HG02852 (cell line): Measurements from ENCODE around the gene UNCX.
"Not testable (repeated sequence)": the region's sequence is repeated elsewhere in the genome, so short reads cannot be mapped to it uniquely, and the experiment has no call there.

Experiments
- ATAC-seq: cut with Tn5 transposase; IDR thresholded peaks from one replicate; pipeline ENCODE4 v1.9.1; 2021; ENCODE audit warnings: mild to moderate bottlenecking, moderate library complexity; ENCODE audit not compliant: unreplicated experiment

UNCX gene

GRCh38 chr7:1255080-1255816 lies 22.6 kb downstream of the UNCX start:
- ATAC-seq, result no peak

DNA sequence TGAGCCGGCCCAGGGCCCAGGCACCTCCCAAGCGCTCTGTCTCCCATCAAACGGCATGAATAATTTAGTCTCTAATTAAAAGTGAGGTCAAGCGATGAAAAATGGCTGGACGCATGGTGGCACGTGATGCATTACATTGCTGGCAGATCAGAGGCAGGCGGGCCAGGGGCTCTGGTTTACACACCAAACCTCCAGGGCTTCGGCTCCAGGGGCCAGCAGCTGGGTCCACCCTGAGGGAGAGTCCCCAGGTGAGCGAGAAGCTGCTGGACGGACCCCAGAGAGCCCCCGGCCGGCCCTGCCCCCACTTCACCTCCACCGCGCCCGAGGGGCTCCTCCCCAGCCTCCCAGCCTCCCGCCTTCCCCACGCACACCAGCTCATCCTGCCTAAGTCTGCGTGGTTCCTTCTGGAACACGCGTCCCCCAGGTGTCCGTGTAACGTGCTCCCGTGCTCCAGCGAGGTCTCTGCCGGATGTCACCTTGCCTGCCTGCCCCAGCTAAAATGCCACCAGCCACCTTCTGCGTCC lies 23.2 kb downstream of the UNCX start:
- ATAC-seq, result no peak

DNA sequence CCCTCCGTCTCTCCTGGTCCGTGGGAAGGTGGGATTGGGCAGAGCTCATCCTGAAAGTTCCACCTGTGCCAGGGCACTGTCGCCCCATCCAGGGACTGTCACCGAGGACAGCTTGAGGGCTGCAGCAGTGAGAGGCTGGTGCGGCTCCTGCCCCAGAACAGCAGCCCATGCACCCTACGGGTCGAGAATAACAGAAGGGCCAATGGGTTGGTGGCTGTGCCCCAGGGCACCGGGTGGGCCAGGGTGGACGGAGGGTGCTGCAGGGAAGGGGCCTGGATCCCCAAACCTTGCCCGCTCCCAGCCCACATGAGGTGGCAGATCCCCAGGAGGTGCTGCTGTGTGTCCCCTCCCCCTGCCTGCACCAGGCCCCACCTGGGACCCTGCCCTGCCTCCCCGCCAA lies 23.9 kb downstream of the UNCX start:
- ATAC-seq, result no peak

GRCh38 chr7:1257221-1257620 lies 24.5 kb downstream of the UNCX start:
- no peak for ATAC-seq

GRCh38 chr7:1257863-1258262 lies 25.2 kb downstream of the UNCX start:
- ATAC-seq, result no peak

DNA sequence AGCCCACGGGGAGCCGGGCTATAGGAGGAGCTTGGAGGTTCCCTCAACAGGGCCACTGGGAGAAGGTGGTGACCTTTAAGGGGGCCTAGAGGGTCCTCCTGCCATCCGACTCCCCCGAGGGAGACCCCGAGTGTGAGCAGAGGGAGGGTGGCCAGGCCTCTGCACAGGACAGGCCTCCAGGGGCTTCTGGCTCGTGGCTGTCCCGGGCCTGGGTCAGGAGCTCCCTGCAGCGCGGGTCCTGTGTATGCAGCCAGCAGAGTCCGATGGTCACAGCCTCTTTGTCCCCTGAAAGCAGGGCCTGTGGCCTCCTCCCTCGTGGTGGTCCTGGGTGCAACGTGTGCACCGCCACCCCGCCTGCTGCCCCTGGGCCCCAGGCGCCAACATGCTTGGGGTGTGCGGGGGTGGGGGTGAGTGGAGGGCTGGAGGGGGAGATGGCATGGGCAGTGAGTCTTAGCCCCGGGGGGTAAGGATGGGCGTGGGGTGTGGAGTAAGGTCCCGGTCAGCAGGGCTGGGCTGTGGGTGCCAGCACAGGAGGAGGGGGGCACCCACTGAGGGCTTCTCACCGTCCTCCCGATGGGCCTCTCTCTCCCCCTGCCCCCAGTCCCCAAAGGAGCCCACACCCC lies 27.1 kb downstream of the UNCX start:
- no peak for ATAC-seq

DNA sequence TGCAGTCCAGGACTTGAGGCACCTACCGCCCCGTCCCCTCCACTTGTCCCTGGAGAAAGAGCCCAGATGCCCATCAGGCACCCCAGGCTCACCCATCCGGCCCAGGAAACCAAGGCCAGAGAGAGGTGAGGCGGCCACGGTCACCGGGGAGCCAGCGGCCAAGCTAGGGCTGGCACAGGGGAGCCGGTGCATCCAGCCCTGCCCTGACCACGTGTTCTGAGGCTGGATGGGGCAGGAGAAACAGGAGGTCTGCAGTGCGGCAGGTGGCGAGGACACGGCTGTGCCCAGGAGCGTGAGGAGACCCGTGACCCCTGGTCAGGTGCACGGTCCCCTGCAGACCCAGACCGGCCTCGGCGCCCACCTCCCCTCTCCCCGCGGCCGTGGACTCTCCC lies 27.6 kb downstream of the UNCX start:
- no peak for ATAC-seq

DNA sequence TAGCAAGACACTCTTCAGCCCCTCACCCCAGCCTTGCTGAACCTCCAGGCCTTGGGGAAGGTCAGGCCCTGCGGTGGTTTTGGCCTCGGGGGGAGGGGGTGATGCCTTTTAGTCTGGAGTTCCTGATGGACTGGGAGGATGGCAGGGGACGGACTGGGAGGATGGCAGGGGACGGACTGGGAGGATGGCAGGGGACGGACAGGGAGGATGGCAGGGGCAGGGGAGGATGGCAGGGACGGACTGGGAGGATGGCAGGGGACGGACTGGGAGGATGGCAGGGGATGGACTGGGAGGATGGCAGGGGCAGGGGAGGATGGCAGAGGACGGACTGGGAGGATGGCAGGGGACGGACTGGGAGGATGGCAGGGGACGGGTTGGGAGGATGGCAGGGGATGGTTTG lies 28.4 kb downstream of the UNCX start:
- not testable (repeated sequence) for ATAC-seq

- ATAC-seq, result no peak
Observed at GRCh38 chr7:1262441-1262840, 29.8 kb downstream of the UNCX start.

DNA sequence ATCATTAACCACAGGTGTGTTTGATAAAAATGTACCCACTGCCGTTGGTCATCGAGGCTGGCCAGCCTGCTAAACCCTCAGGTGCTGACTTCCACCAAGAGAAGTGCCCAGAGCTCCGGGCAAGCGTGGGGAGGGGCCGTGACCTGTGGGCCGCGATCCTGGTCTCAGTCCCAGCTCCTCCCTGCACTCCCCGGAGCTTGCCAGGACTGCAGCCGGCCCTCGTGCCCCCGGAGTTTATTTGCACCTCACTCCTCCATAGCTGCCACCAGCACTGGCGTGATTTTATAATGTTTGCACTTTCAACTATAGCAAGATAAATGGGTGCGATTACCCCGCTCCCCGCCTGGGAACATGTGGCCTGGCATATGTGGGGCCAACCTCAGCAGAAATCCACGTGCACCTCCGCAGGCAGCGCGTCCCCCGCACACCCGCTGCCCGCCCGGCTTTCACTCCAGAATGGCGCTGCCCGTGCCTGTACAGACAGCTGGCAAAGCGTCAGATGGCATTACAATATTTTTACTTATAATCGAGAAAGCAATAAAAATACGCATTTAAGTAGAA lies 30.8 kb downstream of the UNCX start:
- ATAC-seq, result no peak

DNA sequence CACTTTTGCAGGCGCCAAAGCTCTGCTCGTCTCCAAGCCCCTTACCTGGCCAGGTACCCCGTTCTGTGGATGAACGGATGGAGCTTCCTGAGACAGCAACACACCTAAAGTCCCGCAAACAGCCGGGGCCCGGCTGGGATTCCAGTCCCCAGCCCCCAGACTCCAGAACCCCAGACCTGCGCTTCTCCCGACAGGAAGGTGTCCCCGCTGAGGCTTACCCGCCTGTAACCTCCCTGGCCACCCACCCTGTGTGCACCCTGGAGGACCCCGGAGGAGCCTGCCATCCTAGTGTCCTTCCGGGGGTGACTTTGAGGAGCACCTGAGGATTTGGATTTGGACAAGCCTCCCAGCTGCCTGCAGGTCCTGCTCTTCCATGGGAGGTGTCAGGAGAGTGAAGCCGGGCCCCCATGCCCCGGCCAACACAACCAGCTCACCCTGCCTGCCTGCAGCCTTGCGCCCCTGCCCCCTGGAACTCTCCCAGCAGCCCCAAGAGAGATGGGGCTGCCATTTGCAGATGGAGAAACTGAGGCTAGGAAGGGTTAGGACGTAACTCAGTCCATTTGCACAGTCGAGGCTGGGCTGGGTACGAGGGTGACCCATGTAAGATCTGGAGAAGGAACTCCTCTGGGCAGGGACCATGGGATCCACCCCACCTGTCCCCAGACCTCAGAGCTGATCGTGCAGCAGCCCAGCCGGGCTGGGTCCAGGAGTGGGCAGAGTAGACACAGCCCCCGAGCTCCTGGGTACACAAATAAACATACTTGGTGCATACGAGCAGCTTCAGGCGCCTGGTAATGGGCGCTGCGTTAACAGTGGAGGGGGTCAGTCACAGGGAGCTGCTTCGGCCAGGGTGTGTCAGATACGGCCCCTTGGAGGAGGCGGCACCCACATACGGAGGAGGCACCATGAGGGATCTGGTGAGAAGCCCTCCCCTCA lies 31.9 kb downstream of the UNCX start:
- no peak for ATAC-seq

GRCh38 chr7:1267016-1267900 lies 34.6 kb downstream of the UNCX start:
- no peak for ATAC-seq

DNA sequence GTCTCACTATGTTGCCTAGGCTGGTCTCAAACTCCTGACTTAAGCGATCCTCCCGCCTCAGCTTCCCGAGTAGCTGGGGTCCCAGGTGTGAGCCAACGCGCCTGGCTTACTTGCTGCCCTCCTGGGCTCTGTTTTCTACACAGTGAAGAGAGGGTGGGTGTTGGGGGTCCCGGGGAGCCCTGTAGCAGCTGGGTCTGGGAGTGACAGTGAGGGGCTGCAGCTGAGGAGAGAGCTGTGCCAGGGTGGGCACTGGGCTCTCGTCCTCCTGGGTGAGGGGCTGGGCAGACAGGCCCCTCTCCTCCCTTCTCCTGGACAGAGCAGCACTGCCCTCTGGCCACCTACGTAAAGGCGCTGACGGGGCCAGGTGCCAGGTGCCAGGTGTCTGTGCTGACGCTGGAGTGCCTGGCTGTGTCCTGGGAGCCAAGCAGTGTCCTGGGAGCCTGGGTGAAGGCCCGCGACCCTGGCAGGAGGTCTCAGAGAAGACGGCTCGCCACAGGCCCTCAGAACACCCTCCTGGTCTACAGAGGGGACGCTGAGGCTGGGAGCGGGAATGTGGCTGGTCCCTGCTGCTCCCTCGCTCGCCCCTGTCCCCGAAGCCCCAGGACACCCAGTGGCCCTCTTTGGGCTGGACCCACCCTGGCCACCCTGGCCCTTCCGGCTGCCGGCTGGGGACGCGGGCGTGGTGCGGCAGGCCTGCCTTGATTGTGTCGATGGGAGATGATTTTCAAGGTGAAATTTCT lies 35.6 kb downstream of the UNCX start:
- ATAC-seq, result no peak

GRCh38 chr7:1268866-1269265 lies 36.2 kb downstream of the UNCX start:
- no peak for ATAC-seq

DNA sequence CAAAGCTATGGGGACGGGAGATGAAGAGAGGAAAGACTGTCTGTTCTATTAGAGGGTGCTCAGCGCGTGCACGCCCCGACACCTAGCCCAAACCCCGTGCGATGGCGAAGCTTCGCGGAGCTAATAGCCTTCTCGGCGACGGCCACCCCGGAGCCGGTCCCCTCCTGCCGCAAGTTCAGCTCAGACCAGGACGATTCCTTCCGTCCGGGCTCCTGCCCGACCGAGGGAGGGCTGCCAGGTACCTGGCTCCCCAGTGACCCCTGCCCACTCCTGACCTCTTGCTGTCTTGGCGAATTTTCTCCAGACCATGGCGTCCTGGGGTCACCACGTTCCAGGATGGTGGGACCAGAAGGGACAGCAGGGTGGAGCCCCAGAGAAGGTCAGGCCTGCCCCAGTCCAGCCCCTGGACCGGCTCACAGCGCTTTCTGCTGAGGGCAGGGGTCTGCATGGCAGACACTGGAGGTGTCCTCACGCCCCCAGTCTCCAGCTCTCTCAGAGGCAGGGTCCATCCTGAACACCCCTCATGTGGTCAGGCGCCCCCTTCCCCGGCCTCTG lies 36.7 kb downstream of the UNCX start:
- no peak for ATAC-seq

DNA sequence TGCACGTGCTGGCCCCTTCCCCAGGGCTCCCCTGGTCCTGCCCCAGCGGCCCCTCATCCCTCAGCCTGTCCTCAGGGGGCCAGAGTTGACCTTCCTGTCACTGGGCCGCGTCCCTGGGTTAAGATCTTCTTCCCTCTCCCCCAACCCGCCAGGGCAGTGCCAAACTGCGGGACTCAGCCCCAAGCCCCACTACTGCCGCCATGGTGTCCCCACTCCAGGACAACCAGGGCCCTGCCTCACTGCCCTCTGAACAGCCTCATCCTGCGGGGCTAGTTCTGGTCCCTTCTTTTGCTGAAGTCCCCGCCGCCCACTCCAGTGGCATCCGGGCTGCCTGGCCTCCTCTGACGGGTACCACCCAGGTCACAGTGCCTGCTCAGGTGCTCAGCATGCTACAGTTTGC lies 37.5 kb downstream of the UNCX start:
- ATAC-seq, result no peak

DNA sequence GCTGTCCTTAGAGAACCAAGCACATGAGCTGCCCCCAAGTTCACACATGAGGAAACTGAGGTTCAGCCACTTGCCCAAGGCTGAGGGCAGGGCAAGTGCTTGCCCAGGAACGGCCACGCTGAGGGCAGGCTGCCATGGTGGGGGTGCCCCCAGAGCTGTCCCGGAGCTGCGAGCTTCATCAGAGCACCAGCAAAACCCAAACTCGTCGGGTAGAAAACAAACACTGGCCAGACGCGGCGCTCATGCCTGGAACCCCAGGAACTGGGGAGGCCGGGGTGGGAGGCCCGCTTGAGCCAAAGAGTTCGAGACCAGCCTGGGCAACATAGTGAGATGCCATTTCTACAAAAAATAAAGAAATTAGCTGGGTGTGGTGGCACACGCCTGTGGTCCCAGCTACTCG lies 38.4 kb downstream of the UNCX start:
- no peak for ATAC-seq

- ATAC-seq, result no peak
Observed at GRCh38 chr7:1271656-1272055, 39.0 kb downstream of the UNCX start.

DNA sequence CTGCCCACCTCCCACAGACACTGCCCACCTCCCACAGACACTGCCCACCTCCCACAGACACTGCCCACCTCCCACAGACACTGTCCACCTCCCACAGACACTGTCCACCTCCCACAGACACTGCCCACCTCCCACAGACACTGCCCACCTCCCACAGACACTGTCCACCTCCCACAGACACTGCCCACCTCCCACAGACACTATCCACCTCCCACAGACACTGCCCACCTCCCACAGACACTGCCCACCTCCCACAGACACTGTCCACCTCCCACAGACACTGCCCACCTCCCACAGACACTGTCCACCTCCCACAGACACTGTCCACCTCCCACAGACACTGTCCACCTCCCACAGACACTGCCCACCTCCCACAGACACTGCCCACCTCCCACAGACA lies 39.5 kb downstream of the UNCX start:
- not testable (repeated sequence) for ATAC-seq
